Lower leg skin (tissue), 4 donors: Measurements from ENCODE around the gene ALOX5. TPM values are rescaled to one million over a fixed set of nuclear protein-coding genes. Genes with fewer than 3 reads are reported as not detected.

Source experiments
- DNase-seq, 2 donors: peaks; one replicate each; pipeline ENCODE4 v3.0.0-alpha.2; 2019; ENCODE audit warnings: low spot score in 2 of 2
- H3K4me3 ChIP-seq: fragments of 200-600 bp; sonication (generic); 2 replicates; pipeline ENCODE4 v1.5.1; 2017; ENCODE audit warnings: mild to moderate bottlenecking, low read depth; ENCODE audit not compliant: poor library complexity, severe bottlenecking
- POLR2A ChIP-seq, 2 donors: fragments of 450-650 bp; IDR thresholded peaks; one replicate each; pipeline ENCODE4 v1.6.1; 2016 to 2017; ENCODE audit warnings: antibody characterized with exemption in 2 of 2, mild to moderate bottlenecking in 1 of 2, moderate library complexity in 1 of 2
- WGBS, 2 donors: methylation state at CpG; one replicate each; pipeline ENCODE4 v1.1.5; 2018; 5-methylcytosine and 5-hydroxymethylcytosine counted together
- intact Hi-C: fragments of 100-400 bp; cut with DNase I; formaldehyde crosslinking; loops from one replicate; pipeline ENCODE4 v1.15.0; 2023; ENCODE audit warnings: low total_unique reads
- total RNA-seq, 4 donors: library from RNA; depleted of rRNA; stranded (reverse); fragments of >200 nt; gene quantifications; one replicate each; pipeline ENCODE4 v1.1.0, GENCODE V29; 2016
- TF ChIP-seq, protein P1 (sequence below), 3 donors: fragments of 450-650 bp; IDR thresholded peaks; one replicate each; pipeline ENCODE4 v1.5.1; 2016; ENCODE audit warnings: antibody characterized with exemption in 3 of 3, mild to moderate bottlenecking in 3 of 3, moderate library complexity in 2 of 3

ALOX5 gene
- total RNA-seq, 4 donors from 2014 or later: 7.4 to 16.0 (median 11.9) TPM

DNA sequence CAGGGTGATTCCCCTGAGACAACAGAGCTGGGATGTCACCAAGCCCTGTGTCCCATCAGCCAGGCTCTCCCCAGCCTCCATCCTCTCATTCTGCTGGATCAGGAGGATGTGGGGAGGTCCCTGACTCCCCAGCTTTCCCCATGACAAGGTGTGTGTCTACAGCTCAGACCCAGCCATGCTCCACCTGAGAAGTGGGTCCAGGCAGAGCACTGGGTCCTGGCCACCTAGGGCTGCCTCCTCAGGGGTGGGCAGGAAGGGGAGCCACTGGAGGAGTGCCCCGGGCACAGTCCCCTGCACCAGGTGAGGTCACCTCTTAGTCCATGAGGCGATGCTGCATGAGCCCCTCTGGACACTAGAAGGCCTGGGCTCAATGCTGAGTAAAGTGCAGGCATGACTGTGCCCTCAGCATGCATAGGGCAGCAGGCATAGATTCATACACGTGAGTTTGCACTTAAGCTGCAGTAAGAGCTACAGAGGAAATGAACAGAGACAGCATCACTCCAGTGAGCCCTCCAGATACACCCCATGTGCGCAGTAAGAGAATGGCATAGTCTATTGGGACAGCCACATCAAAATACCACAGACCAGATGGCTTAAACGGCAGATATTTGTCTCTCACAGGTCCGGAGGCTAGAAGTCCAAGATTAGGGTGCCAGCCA lies 48.3 kb downstream of the ALOX5 start:
- DNase-seq: no peak
- H3K4me3 ChIP-seq: no peak overlapping the region
- WGBS, 2 donors: 67 to 72% methylated on average over 5 to 6 of the region's 6 CpGs
- no peak for TF ChIP-seq POLR2A (IDR thresholded peaks at IDR 0.05)
- TF ChIP-seq, protein P1, sequence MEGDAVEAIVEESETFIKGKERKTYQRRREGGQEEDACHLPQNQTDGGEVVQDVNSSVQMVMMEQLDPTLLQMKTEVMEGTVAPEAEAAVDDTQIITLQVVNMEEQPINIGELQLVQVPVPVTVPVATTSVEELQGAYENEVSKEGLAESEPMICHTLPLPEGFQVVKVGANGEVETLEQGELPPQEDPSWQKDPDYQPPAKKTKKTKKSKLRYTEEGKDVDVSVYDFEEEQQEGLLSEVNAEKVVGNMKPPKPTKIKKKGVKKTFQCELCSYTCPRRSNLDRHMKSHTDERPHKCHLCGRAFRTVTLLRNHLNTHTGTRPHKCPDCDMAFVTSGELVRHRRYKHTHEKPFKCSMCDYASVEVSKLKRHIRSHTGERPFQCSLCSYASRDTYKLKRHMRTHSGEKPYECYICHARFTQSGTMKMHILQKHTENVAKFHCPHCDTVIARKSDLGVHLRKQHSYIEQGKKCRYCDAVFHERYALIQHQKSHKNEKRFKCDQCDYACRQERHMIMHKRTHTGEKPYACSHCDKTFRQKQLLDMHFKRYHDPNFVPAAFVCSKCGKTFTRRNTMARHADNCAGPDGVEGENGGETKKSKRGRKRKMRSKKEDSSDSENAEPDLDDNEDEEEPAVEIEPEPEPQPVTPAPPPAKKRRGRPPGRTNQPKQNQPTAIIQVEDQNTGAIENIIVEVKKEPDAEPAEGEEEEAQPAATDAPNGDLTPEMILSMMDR (IDR thresholded peaks at IDR 0.05): no peak
- intact Hi-C loops: no loop called here

DNA sequence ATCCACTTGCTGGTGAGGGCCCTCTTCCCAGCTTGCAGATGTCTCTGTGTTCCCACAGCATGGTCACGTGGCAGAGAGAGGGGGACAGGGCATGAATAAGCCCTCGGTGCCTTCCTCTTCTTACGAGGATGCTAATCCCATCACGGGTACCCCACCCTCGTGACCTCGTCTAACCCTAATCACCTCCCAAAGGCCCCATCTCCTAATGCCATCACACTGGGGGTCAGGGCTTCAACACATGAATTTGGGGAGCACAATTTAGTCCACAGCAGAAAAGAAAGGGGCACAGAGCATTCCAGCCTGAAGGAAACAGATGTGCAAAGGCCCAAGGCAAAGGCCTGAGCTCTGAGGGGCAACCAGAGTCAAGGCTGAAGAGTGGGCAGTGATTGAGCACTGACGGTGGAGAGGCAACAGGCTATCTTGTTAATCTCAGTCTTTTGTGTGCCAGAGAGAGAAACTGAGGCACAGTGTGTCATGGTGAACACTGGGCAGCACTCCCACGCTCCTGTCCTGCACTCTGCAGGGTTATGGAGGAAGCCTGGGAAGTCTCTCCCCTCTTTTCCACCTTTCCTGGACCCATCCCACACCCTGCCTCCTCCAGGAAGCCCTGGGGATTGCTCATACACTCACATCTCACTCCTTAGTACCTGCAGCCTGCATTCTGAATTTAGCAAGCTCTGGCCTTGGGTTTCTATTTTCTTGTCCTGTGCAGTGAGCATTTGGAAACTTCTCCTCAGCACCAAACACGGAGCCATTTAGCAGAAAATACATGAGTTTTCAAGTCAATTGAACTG lies 49.0 kb downstream of the ALOX5 start:
- no peak for TF ChIP-seq POLR2A (IDR thresholded peaks at IDR 0.05)
- TF ChIP-seq, protein P1 (IDR thresholded peaks at IDR 0.05): no peak
- 86 to 91% methylated on average over 9 of the region's 9 CpGs for WGBS, 2 donors
- H3K4me3 ChIP-seq: no peak overlapping the region
- intact Hi-C loops: no loop called here
- DNase-seq: no peak

GRCh38 chr10:45423976-45424499 lies 50.0 kb downstream of the ALOX5 start:
- H3K4me3 ChIP-seq: no peak overlapping the region
- intact Hi-C loops: no loop called here
- TF ChIP-seq POLR2A (IDR thresholded peaks at IDR 0.05): no peak
- TF ChIP-seq, protein P1 (IDR thresholded peaks at IDR 0.05): no peak
- WGBS, 2 donors: 87 to 89% methylated on average over 7 of the region's 7 CpGs
- no peak for DNase-seq

- DNase-seq: no peak
- intact Hi-C loops: no loop called here
- TF ChIP-seq, protein P1 (IDR thresholded peaks at IDR 0.05): no peak
- TF ChIP-seq POLR2A (IDR thresholded peaks at IDR 0.05): no peak
- WGBS, 2 donors: 77 to 82% methylated on average over 15 of the region's 15 CpGs
- no peak overlapping the region for H3K4me3 ChIP-seq
Observed at GRCh38 chr10:45424668-45425404, 50.8 kb downstream of the ALOX5 start.

DNA sequence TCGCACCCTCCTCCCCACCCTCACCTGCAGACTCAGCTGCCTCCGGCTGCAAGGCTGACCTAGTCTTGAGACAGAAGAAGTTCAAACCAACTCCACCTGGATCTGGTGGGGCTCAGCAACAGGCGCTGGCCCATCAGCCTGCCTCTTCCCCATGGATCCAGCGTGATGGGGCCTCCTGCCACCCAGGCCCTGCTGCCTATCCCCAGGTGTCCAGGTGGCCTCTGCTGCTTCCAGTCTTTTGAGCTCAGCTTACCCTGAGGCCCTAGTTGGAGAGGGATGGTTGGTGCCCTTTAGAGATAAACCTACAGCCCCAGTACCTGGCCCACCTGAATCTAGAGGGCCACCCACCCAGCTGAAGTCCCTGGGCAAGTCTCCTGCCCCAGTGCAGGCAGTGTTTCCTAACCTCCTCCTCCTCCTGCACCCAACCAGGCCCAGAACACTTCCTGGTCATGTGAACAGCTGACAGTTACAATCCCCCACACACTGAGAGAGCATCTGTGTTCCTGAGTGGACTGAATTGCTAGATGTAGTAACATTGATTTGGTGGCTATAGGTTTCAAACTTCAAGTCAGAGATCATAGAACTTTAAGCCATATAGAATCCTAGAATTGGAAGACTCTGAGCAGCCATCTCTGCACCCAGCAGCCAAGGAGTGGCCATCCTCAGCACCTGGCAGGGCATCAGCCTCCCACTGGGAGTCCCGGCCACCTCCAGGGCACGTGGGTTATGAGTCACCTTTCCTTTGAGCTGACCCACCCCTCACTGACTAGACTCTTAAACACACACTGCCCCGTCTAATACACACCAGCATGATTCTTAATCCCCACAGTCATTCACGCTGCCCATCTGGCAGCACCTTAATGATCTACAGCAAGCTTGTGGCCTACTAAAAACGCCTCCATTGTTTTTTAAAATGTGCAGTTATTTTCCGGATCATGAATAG lies 51.9 kb downstream of the ALOX5 start:
- intact Hi-C loops: no loop called here
- no peak for TF ChIP-seq POLR2A (IDR thresholded peaks at IDR 0.05)
- TF ChIP-seq, protein P1 (IDR thresholded peaks at IDR 0.05): no peak
- DNase-seq: no peak
- H3K4me3 ChIP-seq: no peak overlapping the region
- 66 to 73% methylated on average over 10 of the region's 10 CpGs for WGBS, 2 donors
